SKM-1 (cell line): ENCODE measurements around the gene TCF19.
"Not testable (repeated sequence)": the region's sequence is repeated elsewhere in the genome, so short reads cannot be mapped to it uniquely, and the experiment has no call there.

ENCODE experiments used
- DNase-seq: peaks from one replicate; lab custom pipeline; 2025; ENCODE audit not compliant: unreplicated experiment; lab: John Stamatoyannopoulos, UW

The TCF19 gene

DNA sequence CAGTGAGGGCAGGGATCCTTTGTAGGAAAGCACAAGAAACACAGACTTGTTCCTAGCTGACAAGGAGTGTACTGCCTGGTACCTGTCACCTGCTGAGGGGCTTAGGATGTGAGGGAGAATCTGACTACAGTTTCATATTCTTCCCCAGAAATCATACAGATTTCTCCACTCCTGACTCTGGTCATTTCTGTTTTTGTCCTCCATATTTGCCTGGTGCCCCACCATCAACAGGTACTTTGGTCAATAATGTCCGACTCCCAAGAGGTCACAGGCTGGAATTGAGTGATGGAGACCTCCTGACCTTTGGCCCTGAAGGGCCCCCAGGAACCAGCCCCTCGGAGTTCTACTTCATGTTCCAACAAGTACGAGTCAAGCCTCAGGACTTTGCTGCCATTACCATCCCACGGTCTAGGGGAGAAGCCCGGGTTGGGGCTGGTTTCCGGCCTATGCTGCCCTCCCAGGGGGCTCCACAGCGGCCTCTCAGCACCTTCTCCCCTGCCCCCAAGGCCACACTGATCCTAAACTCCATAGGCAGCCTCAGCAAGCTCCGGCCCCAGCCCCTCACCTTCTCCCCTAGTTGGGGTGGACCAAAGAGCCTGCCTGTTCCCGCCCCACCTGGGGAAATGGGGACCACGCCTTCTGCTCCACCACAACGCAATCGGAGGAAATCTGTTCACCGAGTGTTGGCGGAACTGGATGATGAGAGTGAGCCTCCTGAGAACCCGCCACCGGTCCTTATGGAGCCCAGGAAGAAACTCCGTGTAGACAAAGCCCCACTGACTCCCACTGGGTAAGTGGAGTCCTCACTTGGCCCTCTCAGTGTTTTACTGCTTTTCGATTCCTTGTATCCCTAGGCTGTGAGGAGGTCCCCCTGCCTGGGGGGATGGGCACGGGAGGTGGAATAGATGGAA, 3.1 kb downstream of the TCF19 start:
- no peak for DNase-seq

- no peak for DNase-seq
Observed at GRCh38 chr6:31162463-31163165, 4.2 kb downstream of the TCF19 start.

DNA sequence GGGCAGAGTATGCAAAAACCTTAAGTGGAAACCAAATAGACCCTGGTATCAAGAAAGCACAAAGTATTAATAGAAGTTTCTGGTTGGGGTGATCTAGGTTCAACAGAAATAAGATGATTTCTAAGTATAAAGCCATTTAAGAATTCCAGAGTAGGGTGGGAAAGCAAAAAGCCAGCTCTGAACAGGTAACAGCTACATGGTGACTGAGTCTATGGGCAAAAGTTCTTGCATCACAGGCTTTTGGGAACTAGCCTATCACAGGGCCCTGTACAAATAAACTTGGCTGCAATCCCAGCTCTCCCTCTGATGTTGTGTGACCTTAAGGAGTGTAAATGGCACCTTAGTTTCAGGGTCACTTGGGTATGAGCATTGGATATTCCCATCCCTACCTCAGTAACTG, 5.5 kb downstream of the TCF19 start:
- DNase-seq = no peak

GRCh38 chr6:31164475-31165063, 6.2 kb downstream of the TCF19 start:
- not testable (repeated sequence) for DNase-seq

DNA sequence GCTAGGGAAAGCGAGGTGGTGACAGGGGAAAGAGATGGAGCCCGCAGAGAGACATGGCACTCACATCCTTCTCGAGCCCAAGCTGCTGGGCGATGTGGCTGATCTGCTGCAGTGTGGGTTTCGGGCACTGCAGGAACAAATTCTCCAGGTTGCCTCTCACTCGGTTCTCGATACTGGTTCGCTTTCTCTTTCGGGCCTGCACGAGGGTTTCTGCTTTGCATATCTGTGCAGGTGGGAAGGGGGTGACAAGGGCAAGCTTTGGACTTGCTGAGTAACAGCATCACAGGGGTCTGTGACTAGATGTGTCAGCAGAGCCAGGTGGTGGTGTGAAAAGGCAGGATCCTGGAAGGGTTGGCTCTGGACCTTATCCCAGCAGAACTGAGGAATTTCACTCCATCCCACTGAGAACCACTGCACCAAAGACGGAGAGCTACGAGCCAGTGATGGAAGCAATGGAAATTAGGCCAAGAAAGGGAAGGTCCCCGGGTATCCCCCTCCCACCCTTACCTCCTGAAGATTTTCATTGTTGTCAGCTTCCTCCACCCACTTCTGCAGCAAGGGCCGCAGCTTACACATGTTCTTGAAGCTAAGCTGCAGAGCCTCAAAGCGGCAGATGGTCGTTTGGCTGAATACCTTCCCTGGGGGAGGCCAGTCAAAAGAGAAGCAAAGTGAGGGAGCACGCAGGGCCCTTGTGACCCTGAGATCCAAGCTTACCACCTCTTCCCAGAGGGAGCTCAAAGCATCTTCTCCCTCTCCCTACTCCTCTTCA, 6.9 kb downstream of the TCF19 start:
- DNase-seq = not testable (repeated sequence)

GRCh38 chr6:31165986-31166385, 7.6 kb downstream of the TCF19 start:
- no peak for DNase-seq

GRCh38 chr6:31168606-31169005, 10.2 kb downstream of the TCF19 start:
- no peak for DNase-seq

DNA sequence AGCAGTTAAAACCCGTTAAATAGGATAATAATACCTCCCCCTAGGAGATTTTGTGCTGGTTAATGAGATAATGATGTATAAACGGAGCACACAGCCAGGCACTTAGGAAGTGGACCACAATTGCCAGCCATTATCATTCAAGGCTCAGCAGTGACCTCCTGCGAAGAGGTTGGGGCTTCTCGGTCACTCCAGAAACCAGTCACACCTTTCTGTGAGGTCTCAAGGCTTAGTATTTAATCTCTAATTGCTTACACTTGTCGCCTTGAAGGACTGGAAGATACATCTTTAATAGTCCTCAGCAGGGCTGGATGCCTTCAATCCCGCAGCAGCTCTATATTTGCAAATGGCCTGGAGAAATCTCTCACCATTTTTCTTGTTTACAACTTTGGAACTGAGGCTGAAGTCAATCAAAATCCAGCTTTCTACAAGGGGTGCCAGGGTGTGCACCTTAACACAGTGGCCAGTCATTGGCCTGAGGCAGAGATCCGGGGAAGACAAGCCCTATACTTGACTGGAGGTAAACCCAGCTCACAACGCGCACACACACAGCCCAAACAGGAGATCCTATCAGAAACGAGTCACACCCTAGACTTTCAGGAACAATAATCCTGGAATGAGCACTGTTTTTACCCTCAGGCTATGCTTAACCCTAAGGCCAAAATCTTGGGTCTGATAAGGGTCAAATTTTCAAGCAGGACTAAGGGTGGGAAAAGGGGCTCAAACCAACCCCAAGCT, 10.9 kb downstream of the TCF19 start:
- DNase-seq = no peak

DNA sequence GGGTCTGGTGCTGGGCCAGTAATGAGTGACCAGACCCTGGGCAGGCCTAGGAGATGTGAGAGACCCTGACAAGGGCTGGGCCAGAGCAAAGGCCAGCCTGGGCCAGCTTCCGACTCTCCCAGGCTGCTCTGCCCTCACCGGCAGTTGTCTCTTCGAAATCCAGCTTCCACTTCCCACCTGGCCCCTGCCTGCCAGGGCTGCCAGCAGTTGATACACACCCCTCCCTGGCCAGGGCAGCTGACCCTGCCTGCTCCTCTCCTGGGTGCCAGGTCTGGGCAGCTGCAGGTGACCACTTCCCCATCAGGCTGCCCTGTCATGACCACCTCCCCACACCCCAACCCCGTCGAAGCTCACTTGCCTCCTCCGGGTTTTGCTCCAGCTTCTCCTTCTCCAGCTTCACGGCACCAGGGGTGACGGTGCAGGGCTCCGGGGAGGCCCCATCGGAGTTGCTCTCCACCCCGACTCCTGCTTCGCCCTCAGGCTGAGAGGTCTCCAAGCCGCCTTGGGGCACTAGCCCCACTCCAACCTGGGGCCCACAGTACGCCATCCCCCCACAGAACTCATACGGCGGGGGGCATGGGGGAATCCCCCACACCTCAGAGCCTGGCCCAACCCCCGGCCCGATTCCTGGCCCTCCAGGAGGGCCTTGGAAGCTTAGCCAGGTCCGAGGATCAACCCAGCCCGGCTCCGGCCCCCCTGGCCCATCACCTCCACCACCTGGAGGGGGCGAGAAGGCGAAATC, 11.6 kb downstream of the TCF19 start:
- DNase-seq = not testable (repeated sequence)

- no peak for DNase-seq
Observed at GRCh38 chr6:31170600-31170881, 12.2 kb downstream of the TCF19 start, which contains the start of gene POU5F1. POU5F1 (minus strand) TSS chr6:31170682; CDS start chr6:31170620, 62 bp downstream.

DNA sequence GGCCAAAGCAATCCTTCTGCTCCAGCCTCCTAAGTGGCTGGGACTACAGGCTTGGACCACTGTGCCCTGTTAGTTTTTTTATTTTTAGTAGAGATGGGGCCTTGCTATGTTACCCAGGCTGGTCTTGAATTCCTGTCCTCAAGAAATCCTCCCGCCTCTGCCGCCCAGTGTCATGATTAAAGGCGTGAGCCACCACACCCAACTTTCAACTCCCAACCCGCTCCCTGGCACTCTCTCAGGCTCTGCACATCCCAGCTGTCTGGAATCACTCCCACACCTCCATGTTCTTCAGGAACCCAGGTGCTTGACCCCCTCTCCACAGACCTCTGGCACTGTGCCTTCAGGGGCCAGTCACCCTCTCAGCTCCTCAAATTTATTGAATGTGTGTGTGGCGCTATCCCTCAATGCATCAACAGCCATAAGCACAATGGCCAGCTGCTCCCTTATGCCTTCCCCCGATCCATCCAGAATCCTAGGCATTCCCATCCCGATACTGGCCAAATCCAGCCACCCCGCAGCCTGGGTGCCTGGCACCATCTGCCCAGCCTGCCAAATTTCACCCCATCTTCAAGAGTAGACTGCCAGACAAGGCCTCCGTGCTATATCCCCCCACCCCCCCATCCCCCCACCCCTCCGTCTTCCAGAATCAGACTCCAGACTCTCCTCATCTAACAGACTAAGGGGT, 12.7 kb downstream of the TCF19 start:
- DNase-seq = no peak

GRCh38 chr6:31171931-31172905, 13.8 kb downstream of the TCF19 start:
- no peak for DNase-seq

- DNase-seq = no peak
Observed at GRCh38 chr6:31172973-31173384, 14.6 kb downstream of the TCF19 start.

DNA sequence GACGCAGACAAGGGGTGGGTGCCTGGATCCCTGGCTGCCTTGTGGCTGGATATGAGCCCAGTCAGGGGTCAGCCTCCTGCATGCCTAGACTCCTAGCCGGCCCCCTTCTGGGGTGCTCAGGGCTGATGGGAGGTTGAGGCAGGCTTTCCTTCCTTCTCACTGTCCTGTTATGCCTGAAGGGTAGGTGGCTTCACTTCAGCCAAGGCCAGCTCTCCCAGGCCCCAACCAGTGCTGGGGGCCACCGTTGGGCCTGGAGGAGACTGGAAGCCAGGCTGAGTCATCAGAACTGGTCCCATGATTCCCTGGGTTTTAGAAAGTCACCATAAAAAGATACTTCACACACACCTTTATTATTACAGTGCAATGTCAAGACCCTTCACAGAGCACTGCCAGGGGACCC, 15.0 kb downstream of the TCF19 start:
- DNase-seq = no peak

DNA sequence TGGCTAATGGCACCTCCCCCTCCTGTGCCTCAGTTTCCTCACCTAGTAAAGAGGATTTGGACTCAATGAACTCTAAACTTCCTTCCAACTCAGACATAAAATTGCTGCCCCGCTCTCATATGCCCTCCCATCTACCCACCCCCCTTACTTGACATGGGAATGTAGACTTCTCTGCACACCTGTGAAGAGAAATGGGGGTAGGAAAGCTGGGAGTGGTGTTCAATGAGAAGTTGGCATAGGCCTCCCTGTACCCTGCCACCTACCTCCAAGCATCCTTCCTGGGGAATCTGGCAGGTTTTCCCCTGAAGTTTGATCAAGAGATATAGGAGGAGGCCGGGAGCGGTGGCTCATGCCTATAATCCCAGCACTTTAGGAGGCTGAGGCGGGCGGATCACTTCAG, 16.0 kb downstream of the TCF19 start:
- DNase-seq = no peak

- no peak for DNase-seq
Observed at GRCh38 chr6:31175971-31176370, 17.6 kb downstream of the TCF19 start.

- no peak for DNase-seq
Observed at GRCh38 chr6:31178143-31179041, 20.0 kb downstream of the TCF19 start.
